A549 (cell line): ENCODE measurements around the gene TMSB4X.

ENCODE experiments used
- POLR2A ChIP-seq: IDR thresholded peaks from 2 replicates; pipeline ENCODE4 v1.6.1; 2012; ENCODE audit warnings: mild to moderate bottlenecking, low read length
- POLR2AphosphoS2 ChIP-seq: conservative IDR thresholded peaks from 2 replicates; pipeline ENCODE4 v1.6.1; 2012; ENCODE audit warnings: low read length, improper control_type of control experiment, inconsistent platforms
- TF ChIP-seq, protein P1 (sequence below): fragments of >200 bp; sonication (Bioruptor Twin); formaldehyde crosslinking; IDR thresholded peaks from 3 replicates; pipeline ENCODE4 v1.5.1; 2016

DNA sequence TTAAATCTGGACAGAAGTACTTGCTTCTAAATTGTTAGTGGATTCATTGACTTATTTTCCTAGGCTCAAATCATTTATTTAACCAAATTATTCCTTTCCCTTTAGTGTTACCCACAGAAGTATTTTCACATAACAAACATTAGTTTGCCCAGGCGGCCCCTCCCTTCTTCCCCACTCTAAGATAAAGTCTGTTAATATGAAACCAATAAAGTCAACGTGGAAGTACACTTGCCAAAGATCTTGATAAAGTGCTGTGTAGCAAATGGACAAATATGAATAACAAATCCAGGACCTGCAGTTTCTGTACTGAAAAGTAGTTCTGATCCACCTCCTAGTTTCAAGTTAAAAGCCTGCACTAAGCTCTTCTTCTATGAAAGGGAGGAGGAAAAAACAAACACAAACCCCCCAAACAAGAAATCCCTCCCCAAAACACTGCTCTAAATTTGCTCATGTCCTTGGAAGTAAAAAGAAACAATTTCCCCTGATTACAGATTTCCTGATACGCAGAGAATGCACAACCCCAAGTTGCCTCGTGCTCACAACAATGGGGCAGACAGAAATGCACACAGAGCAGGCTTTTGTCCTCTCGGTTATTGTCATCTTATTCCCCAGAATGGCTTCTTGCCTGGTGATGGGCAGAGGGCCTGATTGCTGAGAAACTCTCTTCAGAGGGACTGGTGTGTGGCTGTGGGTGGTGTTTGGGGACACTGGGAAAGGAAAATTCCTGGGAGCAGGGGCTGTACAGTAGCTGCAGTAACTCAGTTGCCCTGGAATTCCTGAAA lies 23.2 kb downstream of the TMSB4X start:
- TF ChIP-seq POLR2A (no peak), POLR2AphosphoS2 (no peak)
- TF ChIP-seq, protein P1, sequence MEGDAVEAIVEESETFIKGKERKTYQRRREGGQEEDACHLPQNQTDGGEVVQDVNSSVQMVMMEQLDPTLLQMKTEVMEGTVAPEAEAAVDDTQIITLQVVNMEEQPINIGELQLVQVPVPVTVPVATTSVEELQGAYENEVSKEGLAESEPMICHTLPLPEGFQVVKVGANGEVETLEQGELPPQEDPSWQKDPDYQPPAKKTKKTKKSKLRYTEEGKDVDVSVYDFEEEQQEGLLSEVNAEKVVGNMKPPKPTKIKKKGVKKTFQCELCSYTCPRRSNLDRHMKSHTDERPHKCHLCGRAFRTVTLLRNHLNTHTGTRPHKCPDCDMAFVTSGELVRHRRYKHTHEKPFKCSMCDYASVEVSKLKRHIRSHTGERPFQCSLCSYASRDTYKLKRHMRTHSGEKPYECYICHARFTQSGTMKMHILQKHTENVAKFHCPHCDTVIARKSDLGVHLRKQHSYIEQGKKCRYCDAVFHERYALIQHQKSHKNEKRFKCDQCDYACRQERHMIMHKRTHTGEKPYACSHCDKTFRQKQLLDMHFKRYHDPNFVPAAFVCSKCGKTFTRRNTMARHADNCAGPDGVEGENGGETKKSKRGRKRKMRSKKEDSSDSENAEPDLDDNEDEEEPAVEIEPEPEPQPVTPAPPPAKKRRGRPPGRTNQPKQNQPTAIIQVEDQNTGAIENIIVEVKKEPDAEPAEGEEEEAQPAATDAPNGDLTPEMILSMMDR, result no peak
